HepG2 (cell line): ENCODE results near the gene C5. TPM values are rescaled to one million over a fixed set of nuclear protein-coding genes. Genes with fewer than 3 reads are reported as not detected.

Experiments
- AHR ChIP-seq: IDR thresholded peaks from 2 replicates; pipeline ENCODE4 v1.6.1; 2018; ENCODE audit warnings: missing genetic modification reagents, missing compliant biosample characterization
- ATM ChIP-seq: fragments of 450-650 bp; IDR thresholded peaks from 2 replicates; pipeline ENCODE4 v1.7.1; 2017; ENCODE audit warnings: mild to moderate bottlenecking, borderline replicate concordance
- BRD4 ChIP-seq: sonication (generic); formaldehyde crosslinking; IDR thresholded peaks from 2 replicates; pipeline ENCODE4 v1.4.0; 2020; ENCODE audit warnings: missing genetic modification reagents
- DNMT3B ChIP-seq: conservative IDR thresholded peaks from 2 replicates; pipeline ENCODE4 v1.6.1; 2016; ENCODE audit warnings: missing biosample characterization, control low read depth
- FOXA1 ChIP-seq, 2 experiments: fragments of 450-650 bp in 1 of 2; sonication (generic) in 1 of 2; formaldehyde crosslinking in 1 of 2; IDR thresholded peaks; 2 replicates each; pipeline versions ENCODE4 v1.4.0 to v1.6.1; 2016 to 2020; ENCODE audit warnings: missing genetic modification reagents in 1 of 2
- HMG20B ChIP-seq: conservative IDR thresholded peaks from 2 replicates; pipeline ENCODE4 v1.6.1; 2016; ENCODE audit warnings: missing genetic modification reagents, missing compliant biosample characterization
- KDM5A ChIP-seq: fragments of 200-600 bp; sonication (generic); IDR thresholded peaks from 2 replicates; pipeline ENCODE4 v1.7.0; 2018; ENCODE audit warnings: antibody characterized with exemption, mild to moderate bottlenecking, low read length, borderline replicate concordance
- KLF12 ChIP-seq: sonication (generic); formaldehyde crosslinking; IDR thresholded peaks from 2 replicates; pipeline ENCODE4 v1.4.0; 2020; ENCODE audit warnings: missing genetic modification reagents, borderline replicate concordance
- NFE2 ChIP-seq: sonication (generic); formaldehyde crosslinking; IDR thresholded peaks from 2 replicates; pipeline ENCODE4 v1.4.0; 2020; ENCODE audit warnings: missing genetic modification reagents
- NKX3-1 ChIP-seq: sonication (generic); formaldehyde crosslinking; IDR thresholded peaks from 2 replicates; pipeline ENCODE4 v1.5.0; 2020; ENCODE audit warnings: missing genetic modification reagents
- RCOR2 ChIP-seq: IDR thresholded peaks from 2 replicates; pipeline ENCODE4 v1.6.1; 2016; ENCODE audit warnings: missing biosample characterization, missing genetic modification reagents
- RELA ChIP-seq: sonication (generic); formaldehyde crosslinking; IDR thresholded peaks from 2 replicates; pipeline ENCODE4 v1.4.0; 2020; ENCODE audit warnings: missing genetic modification reagents
- SALL1 ChIP-seq: sonication (generic); formaldehyde crosslinking; IDR thresholded peaks from 2 replicates; pipeline ENCODE4 v1.8.0; 2022; ENCODE audit warnings: mild to moderate bottlenecking, missing genetic modification reagents
- SUZ12 ChIP-seq: fragments of 150-350 bp; IDR thresholded peaks from 2 replicates; pipeline ENCODE4 v1.6.1; 2014; ENCODE audit warnings: low read depth, low read length
- TEAD2 ChIP-seq: sonication (generic); formaldehyde crosslinking; IDR thresholded peaks from 2 replicates; pipeline ENCODE4 v1.9.0; 2021; ENCODE audit warnings: missing genetic modification reagents
- TOE1 ChIP-seq: sonication (generic); formaldehyde crosslinking; IDR thresholded peaks from 2 replicates; pipeline ENCODE4 v1.4.0; 2020; ENCODE audit warnings: mild to moderate bottlenecking, missing genetic modification reagents
- ZNF383 ChIP-seq: sonication (generic); formaldehyde crosslinking; IDR thresholded peaks from 2 replicates; pipeline ENCODE4 v1.4.0; 2020; ENCODE audit warnings: missing genetic modification reagents, mild to moderate bottlenecking, borderline replicate concordance
- ZNF432 ChIP-seq: sonication (generic); formaldehyde crosslinking; IDR thresholded peaks from 2 replicates; pipeline ENCODE4 v1.5.0; 2020; ENCODE audit warnings: missing genetic modification reagents, mild to moderate bottlenecking, borderline replicate concordance
- ZNF549 ChIP-seq: sonication (generic); formaldehyde crosslinking; IDR thresholded peaks from 2 replicates; pipeline ENCODE4 v1.5.0; 2020; ENCODE audit warnings: missing genetic modification reagents
- ZNF607 ChIP-seq: sonication (generic); formaldehyde crosslinking; IDR thresholded peaks from 2 replicates; pipeline ENCODE4 v1.5.1; 2020; ENCODE audit warnings: missing genetic modification reagents, mild to moderate bottlenecking, borderline replicate concordance
- ZSCAN30 ChIP-seq: sonication (generic); formaldehyde crosslinking; IDR thresholded peaks from 2 replicates; pipeline ENCODE4 v1.5.0; 2020; ENCODE audit warnings: mild to moderate bottlenecking, missing genetic modification reagents
- polyA plus RNA-seq, 8 experiments: library from polyadenylated mRNA; depleted of rRNA in 3 of 8; stranded (reverse) in 7 of 8; unstranded in 1 of 8; fragments of >200 nt; fragmentation: Illumina TruSeq in 4 of 8; extraction: Trizol in 4 of 8; gene quantifications; 2 replicates each; pipeline versions ENCODE4 v1.2.1 to v1.2.3, GENCODE V29; 2011 to 2016; ENCODE audit warnings: low read depth in 4 of 8, missing spikeins in 1 of 8, mixed read lengths in 1 of 8; ENCODE audit not compliant: insufficient read depth in 1 of 8
- total RNA-seq, 5 experiments: library from RNA; depleted of rRNA; stranded (reverse); fragments of >200 nt; fragmentation: Illumina TruSeq; extraction: Trizol; gene quantifications; 2 replicates each; pipeline ENCODE4 v1.2.3, GENCODE V29; 2016; ENCODE audit warnings: low read depth in 1 of 5
- TF ChIP-seq, protein P1 (sequence below): sonication (generic); formaldehyde crosslinking; IDR thresholded peaks from 2 replicates; pipeline ENCODE4 v1.4.0; 2020; ENCODE audit warnings: mild to moderate bottlenecking, missing genetic modification reagents
- TF ChIP-seq, protein P2 (sequence below), 2 experiments: sonication (generic) in 1 of 2; formaldehyde crosslinking in 1 of 2; IDR thresholded peaks; 2 replicates each; pipeline versions ENCODE4 v1.4.0 to v1.6.1; 2018 to 2020; ENCODE audit warnings: missing genetic modification reagents in 2 of 2, borderline replicate concordance in 1 of 2, low read depth in 1 of 2, mild to moderate bottlenecking in 1 of 2, missing biosample characterization in 1 of 2
- TF ChIP-seq, protein P3 (sequence below): sonication (generic); formaldehyde crosslinking; IDR thresholded peaks from 2 replicates; pipeline ENCODE4 v1.5.1; 2020; ENCODE audit warnings: mild to moderate bottlenecking, missing genetic modification reagents, borderline replicate concordance
- TF ChIP-seq, protein P4 (sequence below): sonication (generic); formaldehyde crosslinking; IDR thresholded peaks from 2 replicates; pipeline ENCODE4 v1.4.0; 2020; ENCODE audit warnings: missing genetic modification reagents

C5 gene
- total and polyA plus RNA-seq, 2 of the 13 experiments (the other 11 are each of a cell fraction or from before 2014, with no cell fraction given), result 57.6 to 192 TPM

DNA sequence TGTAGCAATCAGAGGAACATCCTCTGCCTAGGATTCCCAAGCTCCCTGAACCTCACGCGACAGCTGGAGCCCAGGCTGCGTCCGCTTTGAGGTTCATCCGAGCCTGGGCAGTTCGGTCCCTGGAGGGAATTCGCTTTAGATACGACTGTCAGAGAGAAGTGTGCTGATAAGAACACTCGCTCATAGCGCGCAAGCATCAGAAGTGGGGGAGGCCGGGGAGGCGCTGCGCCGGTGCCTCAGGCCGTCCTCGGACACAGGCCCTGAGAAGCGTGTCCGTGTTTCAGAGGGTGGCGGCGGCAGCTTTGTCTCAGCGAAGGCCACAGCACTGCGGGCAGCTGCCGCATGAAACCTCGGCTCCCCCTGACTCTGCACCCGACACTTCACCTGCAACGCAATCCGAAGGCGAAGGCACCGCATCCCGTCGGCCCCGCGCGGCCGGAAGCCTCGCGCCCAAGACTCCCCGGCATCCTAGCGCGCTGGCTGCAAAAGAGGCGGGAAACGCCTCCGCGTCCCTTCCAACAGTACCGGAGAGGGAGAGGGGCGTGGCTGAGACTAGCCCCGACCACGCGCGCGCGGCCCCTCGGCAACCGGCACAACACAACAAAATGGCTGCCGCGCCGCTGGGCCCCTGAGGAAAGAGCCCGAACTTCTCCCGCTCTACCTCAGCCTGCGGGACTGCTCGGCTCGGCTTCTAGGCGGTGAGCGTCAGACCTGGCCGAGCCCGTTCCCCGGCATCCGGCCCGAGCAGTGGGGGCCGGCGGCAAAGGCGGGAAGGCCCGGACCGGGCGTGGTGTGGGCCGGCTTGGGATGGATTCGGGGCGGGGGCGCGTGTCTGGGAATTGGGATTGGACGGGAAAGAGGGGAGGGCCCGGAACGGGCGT lies 24.5 kb upstream of the C5 start, which contains the start of gene CNTRL (continued):
- TF ChIP-seq SUZ12 (no peak), NFE2 (CRISPR knock-in tag) (peak; percentile 8; the same call in 1 of the 2 replicates), FOXA1 (IDR thresholded peaks at IDR 0.05) (no peak), FOXA1 (CRISPR knock-in tag; IDR thresholded peaks at IDR 0.05) (peak; percentile 15; the same call in 1 of the 2 replicates), SALL1 (CRISPR knock-in tag) (peak; percentile 95), BRD4 (CRISPR knock-in tag) (peak; percentile 93), KDM5A (peak; percentile 70; the same call in 1 of the 2 replicates), HMG20B (CRISPR knock-in tag) (no peak), ZNF607 (CRISPR knock-in tag) (peak; percentile 97), AHR (CRISPR knock-in tag) (peak; percentile 80), RELA (CRISPR knock-in tag) (0 out of 2 replicates have a peak, but pooled peaks have one; percentile 27), ZNF383 (CRISPR knock-in tag) (no peak), ZSCAN30 (peak; percentile 51; the same call in 1 of the 2 replicates), KLF12 (CRISPR knock-in tag) (peak; percentile 81; the same call in 1 of the 2 replicates), NKX3-1 (peak; percentile 96), ZNF432 (peak; percentile 88; the same call in 1 of the 2 replicates), ATM (no peak), DNMT3B (CRISPR knock-in tag) (peak; percentile 62), ZNF549 (CRISPR knock-in tag) (no peak), TOE1 (CRISPR knock-in tag) (peak; percentile 91), RCOR2 (CRISPR knock-in tag) (peak; percentile 53; the same call in 1 of the 2 replicates), TEAD2 (peak; percentile 44; the same call in 1 of the 2 replicates)
- TF ChIP-seq, protein P1, sequence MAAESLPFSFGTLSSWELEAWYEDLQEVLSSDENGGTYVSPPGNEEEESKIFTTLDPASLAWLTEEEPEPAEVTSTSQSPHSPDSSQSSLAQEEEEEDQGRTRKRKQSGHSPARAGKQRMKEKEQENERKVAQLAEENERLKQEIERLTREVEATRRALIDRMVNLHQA (CRISPR knock-in tag), result peak; percentile 17; the same call in 1 of the 2 replicates
- TF ChIP-seq, protein P2, sequence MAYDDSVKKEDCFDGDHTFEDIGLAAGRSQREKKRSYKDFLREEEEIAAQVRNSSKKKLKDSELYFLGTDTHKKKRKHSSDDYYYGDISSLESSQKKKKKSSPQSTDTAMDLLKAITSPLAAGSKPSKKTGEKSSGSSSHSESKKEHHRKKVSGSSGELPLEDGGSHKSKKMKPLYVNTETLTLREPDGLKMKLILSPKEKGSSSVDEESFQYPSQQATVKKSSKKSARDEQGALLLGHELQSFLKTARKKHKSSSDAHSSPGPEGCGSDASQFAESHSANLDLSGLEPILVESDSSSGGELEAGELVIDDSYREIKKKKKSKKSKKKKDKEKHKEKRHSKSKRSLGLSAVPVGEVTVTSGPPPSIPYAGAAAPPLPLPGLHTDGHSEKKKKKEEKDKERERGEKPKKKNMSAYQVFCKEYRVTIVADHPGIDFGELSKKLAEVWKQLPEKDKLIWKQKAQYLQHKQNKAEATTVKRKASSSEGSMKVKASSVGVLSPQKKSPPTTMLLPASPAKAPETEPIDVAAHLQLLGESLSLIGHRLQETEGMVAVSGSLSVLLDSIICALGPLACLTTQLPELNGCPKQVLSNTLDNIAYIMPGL (CRISPR knock-in tag; IDR thresholded peaks at IDR 0.05; ENCODE audit: borderline replicate concordance in 1 of 2, low read depth in 1 of 2), result peak; percentile 73 to 89
- TF ChIP-seq, protein P3, sequence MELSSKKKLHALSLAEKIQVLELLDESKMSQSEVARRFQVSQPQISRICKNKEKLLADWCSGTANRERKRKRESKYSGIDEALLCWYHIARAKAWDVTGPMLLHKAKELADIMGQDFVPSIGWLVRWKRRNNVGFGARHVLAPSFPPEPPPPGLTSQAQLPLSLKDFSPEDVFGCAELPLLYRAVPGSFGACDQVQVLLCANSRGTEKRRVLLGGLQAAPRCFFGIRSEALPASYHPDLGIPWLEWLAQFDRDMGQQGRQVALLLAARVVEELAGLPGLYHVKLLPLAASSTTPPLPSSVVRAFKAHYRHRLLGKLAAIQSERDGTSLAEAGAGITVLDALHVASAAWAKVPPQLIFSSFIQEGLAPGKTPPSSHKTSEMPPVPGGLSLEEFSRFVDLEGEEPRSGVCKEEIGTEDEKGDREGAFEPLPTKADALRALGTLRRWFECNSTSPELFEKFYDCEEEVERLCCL (CRISPR knock-in tag), result peak; percentile 95; the same call in 1 of the 2 replicates
- TF ChIP-seq, protein P4, sequence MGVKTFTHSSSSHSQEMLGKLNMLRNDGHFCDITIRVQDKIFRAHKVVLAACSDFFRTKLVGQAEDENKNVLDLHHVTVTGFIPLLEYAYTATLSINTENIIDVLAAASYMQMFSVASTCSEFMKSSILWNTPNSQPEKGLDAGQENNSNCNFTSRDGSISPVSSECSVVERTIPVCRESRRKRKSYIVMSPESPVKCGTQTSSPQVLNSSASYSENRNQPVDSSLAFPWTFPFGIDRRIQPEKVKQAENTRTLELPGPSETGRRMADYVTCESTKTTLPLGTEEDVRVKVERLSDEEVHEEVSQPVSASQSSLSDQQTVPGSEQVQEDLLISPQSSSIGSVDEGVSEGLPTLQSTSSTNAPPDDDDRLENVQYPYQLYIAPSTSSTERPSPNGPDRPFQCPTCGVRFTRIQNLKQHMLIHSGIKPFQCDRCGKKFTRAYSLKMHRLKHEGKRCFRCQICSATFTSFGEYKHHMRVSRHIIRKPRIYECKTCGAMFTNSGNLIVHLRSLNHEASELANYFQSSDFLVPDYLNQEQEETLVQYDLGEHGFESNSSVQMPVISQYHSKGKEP (CRISPR knock-in tag), result no peak
